ENCODE measurements around the gene RBM33. TPM values are rescaled to one million over a fixed set of nuclear protein-coding genes. Genes with fewer than 3 reads are reported as not detected.

RBM33 gene
- total and polyA plus RNA-seq, 9 of the 15 experiments (the other 6 are each of a cell fraction or from before 2014, with no cell fraction given) = 4.4 to 80.7 (median 27.3) TPM

DNA sequence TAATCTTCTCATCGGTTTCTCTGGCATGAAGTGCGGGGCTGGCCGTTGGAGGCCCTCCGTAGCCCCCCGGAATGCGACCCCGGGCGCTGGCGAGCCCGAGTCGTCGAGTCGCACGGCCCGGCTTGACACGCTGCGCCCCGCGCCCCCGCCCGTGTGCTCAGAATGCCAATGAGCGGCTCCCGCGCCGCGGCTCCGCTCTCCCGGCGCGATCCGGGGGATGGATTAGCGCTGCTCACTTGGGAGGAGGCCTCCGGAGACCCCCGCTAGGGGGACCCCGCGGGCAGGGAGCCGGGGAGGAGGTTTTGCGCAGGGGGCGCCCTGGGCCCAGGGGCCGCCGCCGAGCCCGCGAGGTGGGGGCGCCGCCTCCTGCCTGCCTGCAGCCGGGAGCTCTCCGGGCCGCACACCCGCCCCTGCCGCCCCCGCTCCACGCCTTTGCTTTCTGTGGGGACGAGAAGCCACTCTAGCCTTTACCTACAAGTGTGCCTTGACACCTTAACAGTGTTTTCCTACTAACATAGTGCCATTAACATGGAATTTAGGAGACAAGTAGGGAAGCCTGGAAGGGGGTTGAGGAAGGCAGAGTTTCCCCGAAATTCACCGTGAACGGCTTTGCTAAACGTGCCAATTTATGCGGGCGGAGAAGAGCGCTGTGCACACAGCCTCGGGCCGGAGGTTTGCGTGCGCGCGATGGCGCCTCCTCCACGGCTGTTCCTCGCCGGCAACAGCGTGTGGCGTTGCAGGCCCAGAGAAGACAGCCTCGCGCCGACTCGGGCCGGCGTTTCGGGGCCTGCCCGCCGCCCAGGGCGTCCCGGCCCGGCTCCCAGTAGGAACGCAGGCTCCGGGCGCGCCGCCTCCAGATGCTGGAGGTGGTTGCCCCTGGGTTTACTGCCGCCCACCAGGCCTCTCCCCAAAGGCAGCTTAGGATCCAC, 160.7 kb downstream of the RBM33 start (continued):
- TF ChIP-seq SLC30A9 (CRISPR knock-in tag; IDR thresholded peaks at IDR 0.05) (no peak), RB1 (IDR thresholded peaks at IDR 0.05; ENCODE audit: low read depth) (peak; percentile 55; the same call in 1 of the 2 replicates), MAZ (CRISPR knock-in tag; conservative IDR thresholded peaks at IDR 0.05 in 1 of 2, IDR thresholded peaks at IDR 0.05 in 1 of 2) (peak in 1 of 2 experiments; percentile 51), RBFOX2 (IDR thresholded peaks at IDR 0.05; ENCODE audit: low read depth, low read length) (0 out of 2 replicates have a peak, but pooled peaks have one; percentile 28), TRIM24 (IDR thresholded peaks at IDR 0.05) (no peak), HDAC6 (IDR thresholded peaks at IDR 0.05; ENCODE audit: low read depth, low read length) (peak; percentile 92; the same call in 1 of the 2 replicates), L3MBTL2 (IDR thresholded peaks at IDR 0.05) (peak; percentile 53; the same call in 1 of the 2 replicates), ZBTB7A (IDR thresholded peaks at IDR 0.05; ENCODE audit: borderline replicate concordance, control insufficient read depth, low read depth, low read length) (peak; percentile 91; the same call in 1 of the 2 replicates), SMC3 (conservative IDR thresholded peaks at IDR 0.05; ENCODE audit: insufficient read depth, low read depth, low read length) (peak; percentile 31; the same call in 1 of the 2 replicates), U2AF2 (optimal IDR thresholded peaks at IDR 0.05; ENCODE audit: low read depth, low read length) (no peak)
- TF ChIP-seq, protein P1, sequence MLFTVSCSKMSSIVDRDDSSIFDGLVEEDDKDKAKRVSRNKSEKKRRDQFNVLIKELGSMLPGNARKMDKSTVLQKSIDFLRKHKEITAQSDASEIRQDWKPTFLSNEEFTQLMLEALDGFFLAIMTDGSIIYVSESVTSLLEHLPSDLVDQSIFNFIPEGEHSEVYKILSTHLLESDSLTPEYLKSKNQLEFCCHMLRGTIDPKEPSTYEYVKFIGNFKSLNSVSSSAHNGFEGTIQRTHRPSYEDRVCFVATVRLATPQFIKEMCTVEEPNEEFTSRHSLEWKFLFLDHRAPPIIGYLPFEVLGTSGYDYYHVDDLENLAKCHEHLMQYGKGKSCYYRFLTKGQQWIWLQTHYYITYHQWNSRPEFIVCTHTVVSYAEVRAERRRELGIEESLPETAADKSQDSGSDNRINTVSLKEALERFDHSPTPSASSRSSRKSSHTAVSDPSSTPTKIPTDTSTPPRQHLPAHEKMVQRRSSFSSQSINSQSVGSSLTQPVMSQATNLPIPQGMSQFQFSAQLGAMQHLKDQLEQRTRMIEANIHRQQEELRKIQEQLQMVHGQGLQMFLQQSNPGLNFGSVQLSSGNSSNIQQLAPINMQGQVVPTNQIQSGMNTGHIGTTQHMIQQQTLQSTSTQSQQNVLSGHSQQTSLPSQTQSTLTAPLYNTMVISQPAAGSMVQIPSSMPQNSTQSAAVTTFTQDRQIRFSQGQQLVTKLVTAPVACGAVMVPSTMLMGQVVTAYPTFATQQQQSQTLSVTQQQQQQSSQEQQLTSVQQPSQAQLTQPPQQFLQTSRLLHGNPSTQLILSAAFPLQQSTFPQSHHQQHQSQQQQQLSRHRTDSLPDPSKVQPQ (CRISPR knock-in tag; IDR thresholded peaks at IDR 0.05; ENCODE audit: borderline replicate concordance) = no peak
- TF ChIP-seq, protein P2, sequence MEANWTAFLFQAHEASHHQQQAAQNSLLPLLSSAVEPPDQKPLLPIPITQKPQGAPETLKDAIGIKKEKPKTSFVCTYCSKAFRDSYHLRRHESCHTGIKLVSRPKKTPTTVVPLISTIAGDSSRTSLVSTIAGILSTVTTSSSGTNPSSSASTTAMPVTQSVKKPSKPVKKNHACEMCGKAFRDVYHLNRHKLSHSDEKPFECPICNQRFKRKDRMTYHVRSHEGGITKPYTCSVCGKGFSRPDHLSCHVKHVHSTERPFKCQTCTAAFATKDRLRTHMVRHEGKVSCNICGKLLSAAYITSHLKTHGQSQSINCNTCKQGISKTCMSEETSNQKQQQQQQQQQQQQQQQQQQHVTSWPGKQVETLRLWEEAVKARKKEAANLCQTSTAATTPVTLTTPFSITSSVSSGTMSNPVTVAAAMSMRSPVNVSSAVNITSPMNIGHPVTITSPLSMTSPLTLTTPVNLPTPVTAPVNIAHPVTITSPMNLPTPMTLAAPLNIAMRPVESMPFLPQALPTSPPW (CRISPR knock-in tag; IDR thresholded peaks at IDR 0.05) = peak; percentile 44; the same call in 1 of the 2 replicates
- TF ChIP-seq, protein P3, sequence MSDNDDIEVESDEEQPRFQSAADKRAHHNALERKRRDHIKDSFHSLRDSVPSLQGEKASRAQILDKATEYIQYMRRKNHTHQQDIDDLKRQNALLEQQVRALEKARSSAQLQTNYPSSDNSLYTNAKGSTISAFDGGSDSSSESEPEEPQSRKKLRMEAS (CRISPR knock-in tag; IDR thresholded peaks at IDR 0.05) = 0 out of 2 replicates have a peak, but pooled peaks have one; percentile 16
- TF ChIP-seq, protein P4, sequence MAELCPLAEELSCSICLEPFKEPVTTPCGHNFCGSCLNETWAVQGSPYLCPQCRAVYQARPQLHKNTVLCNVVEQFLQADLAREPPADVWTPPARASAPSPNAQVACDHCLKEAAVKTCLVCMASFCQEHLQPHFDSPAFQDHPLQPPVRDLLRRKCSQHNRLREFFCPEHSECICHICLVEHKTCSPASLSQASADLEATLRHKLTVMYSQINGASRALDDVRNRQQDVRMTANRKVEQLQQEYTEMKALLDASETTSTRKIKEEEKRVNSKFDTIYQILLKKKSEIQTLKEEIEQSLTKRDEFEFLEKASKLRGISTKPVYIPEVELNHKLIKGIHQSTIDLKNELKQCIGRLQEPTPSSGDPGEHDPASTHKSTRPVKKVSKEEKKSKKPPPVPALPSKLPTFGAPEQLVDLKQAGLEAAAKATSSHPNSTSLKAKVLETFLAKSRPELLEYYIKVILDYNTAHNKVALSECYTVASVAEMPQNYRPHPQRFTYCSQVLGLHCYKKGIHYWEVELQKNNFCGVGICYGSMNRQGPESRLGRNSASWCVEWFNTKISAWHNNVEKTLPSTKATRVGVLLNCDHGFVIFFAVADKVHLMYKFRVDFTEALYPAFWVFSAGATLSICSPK (IDR thresholded peaks at IDR 0.05; ENCODE audit: borderline replicate concordance) = no peak
- TF ChIP-seq, protein P5, sequence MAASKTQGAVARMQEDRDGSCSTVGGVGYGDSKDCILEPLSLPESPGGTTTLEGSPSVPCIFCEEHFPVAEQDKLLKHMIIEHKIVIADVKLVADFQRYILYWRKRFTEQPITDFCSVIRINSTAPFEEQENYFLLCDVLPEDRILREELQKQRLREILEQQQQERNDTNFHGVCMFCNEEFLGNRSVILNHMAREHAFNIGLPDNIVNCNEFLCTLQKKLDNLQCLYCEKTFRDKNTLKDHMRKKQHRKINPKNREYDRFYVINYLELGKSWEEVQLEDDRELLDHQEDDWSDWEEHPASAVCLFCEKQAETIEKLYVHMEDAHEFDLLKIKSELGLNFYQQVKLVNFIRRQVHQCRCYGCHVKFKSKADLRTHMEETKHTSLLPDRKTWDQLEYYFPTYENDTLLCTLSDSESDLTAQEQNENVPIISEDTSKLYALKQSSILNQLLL (CRISPR knock-in tag; IDR thresholded peaks at IDR 0.05; ENCODE audit: borderline replicate concordance) = no peak

Data from K562 (cell line).